Neuronal stem cell (in vitro differentiated cells): ENCODE measurements around the gene MTHFD1.

Experiments
- DNase-seq: peaks from one replicate; pipeline ENCODE4 v3.0.0-alpha.2; 2013; ENCODE audit warnings: low spot score
- H2AFZ ChIP-seq: one replicate; pipeline ENCODE4 v1.6.1; 2013; ENCODE audit warnings: mild to moderate bottlenecking, low read length, inconsistent platforms
- H2AK5ac ChIP-seq: 2 replicates; pipeline ENCODE4 v1.6.1; 2013; ENCODE audit warnings: low read depth, mild to moderate bottlenecking, inconsistent platforms, low read length, moderate library complexity, mixed read lengths
- H2BK120ac ChIP-seq: 2 replicates; pipeline ENCODE4 v1.6.1; 2013; ENCODE audit warnings: low read depth, mild to moderate bottlenecking, inconsistent platforms, low read length, moderate library complexity, mixed read lengths
- H2BK12ac ChIP-seq: one replicate; pipeline ENCODE4 v1.6.1; 2013; ENCODE audit warnings: low read length, inconsistent platforms
- H2BK15ac ChIP-seq: 2 replicates; pipeline ENCODE4 v1.6.1; 2013; ENCODE audit warnings: mild to moderate bottlenecking, low read length, inconsistent platforms, mixed read lengths
- H2BK5ac ChIP-seq: one replicate; pipeline ENCODE4 v1.6.1; 2013; ENCODE audit warnings: inconsistent platforms, mild to moderate bottlenecking, low read length, moderate library complexity
- H3K14ac ChIP-seq: one replicate; pipeline ENCODE4 v1.6.1; 2013; ENCODE audit warnings: low read length, inconsistent platforms
- H3K18ac ChIP-seq: 2 replicates; pipeline ENCODE4 v1.6.1; 2013; ENCODE audit warnings: low read length, inconsistent platforms
- H3K23ac ChIP-seq: 2 replicates; pipeline ENCODE4 v1.6.1; 2013; ENCODE audit warnings: low read depth, mild to moderate bottlenecking, mixed read lengths, low read length, inconsistent platforms; ENCODE audit not compliant: poor library complexity
- H3K27ac ChIP-seq: replicated peaks from 3 replicates; pipeline ENCODE4 v1.5.1; 2013; ENCODE audit warnings: low read length, inconsistent platforms
- H3K27me3 ChIP-seq, 3 experiments: 2 replicates each; pipeline ENCODE4 v1.6.1; 2013; ENCODE audit warnings: low read length in 3 of 3, mild to moderate bottlenecking in 2 of 3, inconsistent platforms in 1 of 3, low read depth in 1 of 3, mixed read lengths in 1 of 3, moderate library complexity in 1 of 3; ENCODE audit not compliant: control insufficient read depth in 3 of 3, insufficient read depth in 3 of 3
- H3K36me3 ChIP-seq, 2 donors: replicated peaks in 1 of 2; 2 replicates each; pipeline ENCODE4 v1.6.1; 2013; ENCODE audit warnings: low read length in 2 of 2; ENCODE audit not compliant: control insufficient read depth in 2 of 2, insufficient read depth in 2 of 2
- H3K4ac ChIP-seq: 2 replicates; pipeline ENCODE4 v1.6.1; 2013; ENCODE audit warnings: inconsistent platforms, mild to moderate bottlenecking, low read length, moderate library complexity
- H3K4me1 ChIP-seq, 2 donors: 1 replicate in 1 of 2; 2 replicates in 1 of 2; pipeline ENCODE4 v1.6.1; 2013; ENCODE audit warnings: low read length in 2 of 2, low read depth in 1 of 2; ENCODE audit not compliant: control insufficient read depth in 2 of 2, insufficient read depth in 1 of 2
- H3K4me2 ChIP-seq: one replicate; pipeline ENCODE4 v1.6.1; 2013; ENCODE audit warnings: mild to moderate bottlenecking, low read length, inconsistent platforms; ENCODE audit not compliant: insufficient read depth, poor library complexity, severe bottlenecking
- H3K4me3 ChIP-seq, 2 donors: 2 replicates each; pipeline ENCODE4 v1.5.1; 2013; ENCODE audit warnings: low read length in 2 of 2, mild to moderate bottlenecking in 2 of 2, inconsistent platforms in 1 of 2, moderate library complexity in 1 of 2
- H3K79me1 ChIP-seq: one replicate; pipeline ENCODE4 v1.6.1; 2013; ENCODE audit warnings: low read depth, mild to moderate bottlenecking, inconsistent platforms, low read length, moderate library complexity
- H3K9ac ChIP-seq: one replicate; pipeline ENCODE4 v1.6.1; 2013; ENCODE audit warnings: mild to moderate bottlenecking, low read depth, low read length, inconsistent platforms; ENCODE audit not compliant: poor library complexity
- H3K9me3 ChIP-seq, 2 donors: replicated peaks in 1 of 2; 2 replicates each; pipeline versions ENCODE3 to v1.6.1; 2013; ENCODE audit warnings: low read length in 2 of 2, mild to moderate bottlenecking in 2 of 2, inconsistent platforms in 1 of 2, low read depth in 1 of 2, mixed read lengths in 1 of 2, moderate library complexity in 1 of 2; ENCODE audit not compliant: control insufficient read depth in 2 of 2, insufficient read depth in 1 of 2
- H4K8ac ChIP-seq: one replicate; pipeline ENCODE4 v1.6.1; 2013; ENCODE audit warnings: low read depth, mild to moderate bottlenecking, inconsistent platforms, low read length, moderate library complexity
- H4K91ac ChIP-seq: one replicate; pipeline ENCODE4 v1.6.1; 2013; ENCODE audit warnings: low read length, low read depth, mild to moderate bottlenecking, inconsistent platforms; ENCODE audit not compliant: poor library complexity
- WGBS, 2 donors: extraction: QIAGEN DNeasy Blood & Tissue Kit; methylation state at CpG; one replicate each; pipeline ENCODE4 v1.1.7; 2013; ENCODE audit warnings: missing lambda C conversion rate in 2 of 2, mixed read lengths in 1 of 2; ENCODE audit not compliant: insufficient read length in 2 of 2, insufficient replicate concordance in 1 of 2; ENCODE audit errors: extremely low coverage in 2 of 2; 5-methylcytosine and 5-hydroxymethylcytosine counted together

Gene MTHFD1

DNA sequence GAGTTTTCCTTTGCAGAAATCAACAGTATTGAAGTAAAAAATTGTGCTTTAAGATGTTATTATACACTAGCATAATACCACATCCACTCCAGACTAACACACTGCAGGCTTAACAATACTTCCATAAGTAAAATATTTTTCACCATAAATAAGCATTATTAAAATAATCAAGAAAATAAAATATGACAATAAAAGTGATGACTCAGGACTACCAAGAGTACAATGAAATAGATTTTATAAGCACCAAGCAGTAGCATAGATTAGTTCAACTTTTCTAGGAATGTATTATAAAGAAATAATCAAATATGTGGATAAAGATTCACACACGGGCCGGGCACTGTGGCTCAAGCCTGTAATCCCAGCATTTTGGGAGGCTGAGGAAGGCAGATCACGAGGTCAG is 40.4 kb upstream of the MTHFD1 start:
- Histone ChIP-seq H3K27ac (no peak overlapping the region), H4K91ac (no peak overlapping the region), H3K79me1 (no peaks in the 10 kb centered on the region), H3K23ac (no peak overlapping the region), H2AFZ (no peak overlapping the region), H2BK15ac (no peak overlapping the region), H3K4me2 (no peak overlapping the region), H3K14ac (no peak overlapping the region), H3K9me3 (no peaks in the 10 kb centered on the region), H3K36me3 (no peaks in the 10 kb centered on the region), H2BK12ac (no peak overlapping the region), H3K27me3 (no peaks in the 10 kb centered on the region), H3K9ac (no peak overlapping the region), H2BK120ac (no peak overlapping the region), H3K4me3 (no peak overlapping the region), H3K18ac (no peak overlapping the region), H2AK5ac (no peak overlapping the region), H3K4ac (no peak overlapping the region), H3K4me1 (no peaks in the 10 kb centered on the region), H4K8ac (no peak overlapping the region), H2BK5ac (no peak overlapping the region)
- no CpG with 5 or more reads among the region's 3 CpGs for WGBS, 2 donors
- no peak for DNase-seq

DNA sequence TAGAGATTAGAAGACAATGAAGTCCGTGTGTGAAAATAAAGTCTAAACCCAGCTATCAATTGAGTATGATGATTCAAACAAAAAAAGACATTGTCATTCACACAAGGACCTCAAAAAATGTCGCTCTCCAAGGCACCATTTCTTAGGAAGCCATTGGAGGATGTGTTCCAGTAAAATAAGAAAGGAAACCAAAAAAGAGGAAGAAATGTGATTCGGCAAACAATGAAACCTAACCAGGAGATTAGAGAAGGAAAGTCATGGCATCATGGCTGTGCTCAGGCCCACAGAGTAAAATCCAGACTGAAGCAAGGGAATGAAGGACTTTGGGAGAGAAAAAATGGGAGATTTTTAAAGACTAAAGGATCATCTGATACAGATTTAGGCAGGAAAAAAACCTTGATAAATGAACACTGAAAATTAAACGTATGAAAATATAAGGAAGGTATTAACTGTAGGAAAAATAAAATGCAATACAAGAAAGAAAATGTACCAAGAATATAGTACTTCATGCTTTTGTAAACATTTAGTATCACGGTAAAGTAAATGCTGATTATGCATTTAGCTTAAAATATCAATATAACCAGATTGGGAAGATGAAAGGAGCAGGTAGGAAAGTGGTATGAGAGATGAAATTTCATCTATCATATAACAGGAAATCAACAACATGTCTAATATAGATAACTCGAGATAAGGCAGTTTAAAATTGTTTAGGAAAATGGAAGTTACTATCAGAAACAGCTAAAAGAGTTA is 38.2 kb upstream of the MTHFD1 start:
- Histone ChIP-seq H2BK120ac (no peak overlapping the region), H3K4me1 (no peaks in the 10 kb centered on the region), H3K79me1 (no peaks in the 10 kb centered on the region), H3K14ac (no peak overlapping the region), H3K4ac (no peak overlapping the region), H4K91ac (no peak overlapping the region), H3K18ac (no peak overlapping the region), H2AFZ (peak overlapping the region; percentile 35), H3K27me3 (no peaks in the 10 kb centered on the region), H3K27ac (no peak overlapping the region), H3K4me3 (no peak overlapping the region), H3K9ac (no peak overlapping the region), H2AK5ac (no peak overlapping the region), H3K9me3 (no peaks in the 10 kb centered on the region), H3K23ac (no peak overlapping the region), H4K8ac (no peak overlapping the region), H3K4me2 (no peak overlapping the region), H2BK5ac (no peak overlapping the region), H2BK15ac (no peak overlapping the region), H3K36me3 (no peaks in the 10 kb centered on the region), H2BK12ac (no peak overlapping the region)
- WGBS, 2 donors = no CpG with 5 or more reads among the region's 6 CpGs
- DNase-seq = no peak

DNA sequence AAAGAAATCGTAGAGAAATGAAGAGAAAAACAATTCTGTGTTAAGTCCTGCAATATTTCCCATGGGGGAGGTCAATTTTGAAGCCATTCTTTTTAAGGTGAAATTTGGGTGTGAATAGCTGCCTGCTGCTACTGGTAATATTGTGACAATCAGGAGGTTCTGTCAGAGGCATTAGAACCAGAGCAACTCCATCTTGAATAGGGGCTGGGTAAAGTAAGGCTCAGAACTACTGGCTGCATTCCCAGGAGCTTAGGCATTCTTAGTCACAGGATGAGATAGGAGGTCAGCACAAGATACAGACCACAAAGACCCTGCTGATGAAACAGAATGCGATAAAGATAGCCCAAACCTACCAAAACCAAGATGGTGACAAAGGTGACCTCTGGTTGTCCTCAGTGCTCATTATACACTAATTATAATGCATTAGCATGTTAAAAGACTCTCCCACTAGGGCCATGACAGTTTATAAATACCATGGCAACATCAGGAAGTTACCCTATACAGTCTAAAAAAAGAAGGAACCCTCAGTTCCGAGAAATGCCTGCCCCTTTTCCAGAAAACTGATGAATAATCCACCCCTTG is 24.8 kb upstream of the MTHFD1 start:
- H2AFZ ChIP-seq = no peak overlapping the region
- no peak overlapping the region for H2BK12ac ChIP-seq
- no peak overlapping the region for H2BK120ac ChIP-seq
- no peak for DNase-seq
- no peaks in the 10 kb centered on the region for H3K36me3 ChIP-seq
- no peaks in the 10 kb centered on the region for H3K9me3 ChIP-seq
- no peak overlapping the region for H4K91ac ChIP-seq
- H3K4me3 ChIP-seq = no peak overlapping the region
- no peaks in the 10 kb centered on the region for H3K79me1 ChIP-seq
- H3K14ac ChIP-seq = no peak overlapping the region
- no peak overlapping the region for H3K9ac ChIP-seq
- H4K8ac ChIP-seq = no peak overlapping the region
- H2AK5ac ChIP-seq = no peak overlapping the region
- no peaks in the 10 kb centered on the region for H3K4me1 ChIP-seq
- H2BK5ac ChIP-seq = no peak overlapping the region
- 100% methylated on average over 1 of the region's 3 CpGs; no CpG with 5 or more reads in 1 of the 2 donors for WGBS, 2 donors
- no peak overlapping the region for H3K4me2 ChIP-seq
- H2BK15ac ChIP-seq = no peak overlapping the region
- H3K18ac ChIP-seq = no peak overlapping the region
- H3K27me3 ChIP-seq = no peaks in the 10 kb centered on the region
- no peak overlapping the region for H3K23ac ChIP-seq
- no peak overlapping the region for H3K4ac ChIP-seq
- no peak overlapping the region for H3K27ac ChIP-seq

DNA sequence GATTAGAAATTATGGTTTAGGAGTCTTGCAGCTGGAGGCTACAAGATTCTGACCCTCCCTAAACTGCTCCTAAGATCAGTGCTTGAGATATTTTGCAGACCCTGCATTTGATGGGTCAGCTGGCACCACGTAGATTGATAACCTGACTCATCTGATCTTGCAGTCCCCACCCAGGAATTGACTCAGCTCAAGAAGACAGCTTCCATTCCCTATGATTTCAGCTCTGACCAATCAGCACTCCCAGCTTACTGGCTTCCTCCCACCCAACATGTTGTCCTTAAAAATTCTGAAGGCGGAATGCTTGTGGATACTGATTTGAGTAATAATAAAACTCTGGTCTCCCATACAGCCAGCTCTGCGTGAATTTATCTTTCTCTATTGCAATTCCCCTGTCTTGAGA is 23.2 kb upstream of the MTHFD1 start:
- H3K27ac ChIP-seq = no peak overlapping the region
- no peak overlapping the region for H3K14ac ChIP-seq
- no peak overlapping the region for H2AFZ ChIP-seq
- no peak overlapping the region for H2BK5ac ChIP-seq
- DNase-seq = no peak
- H3K4me2 ChIP-seq = no peak overlapping the region
- WGBS, 2 donors = no CpG with 5 or more reads among the region's 3 CpGs
- H3K9me3 ChIP-seq = no peaks in the 10 kb centered on the region
- H4K91ac ChIP-seq = no peak overlapping the region
- no peak overlapping the region for H3K23ac ChIP-seq
- no peak overlapping the region for H3K9ac ChIP-seq
- H3K4me3 ChIP-seq = no peak overlapping the region
- H2AK5ac ChIP-seq = no peak overlapping the region
- no peak overlapping the region for H2BK15ac ChIP-seq
- no peaks in the 10 kb centered on the region for H3K36me3 ChIP-seq
- H3K79me1 ChIP-seq = no peaks in the 10 kb centered on the region
- H3K18ac ChIP-seq = no peak overlapping the region
- no peak overlapping the region for H2BK12ac ChIP-seq
- H4K8ac ChIP-seq = no peak overlapping the region
- H2BK120ac ChIP-seq = no peak overlapping the region
- H3K27me3 ChIP-seq = no peaks in the 10 kb centered on the region
- no peak overlapping the region for H3K4ac ChIP-seq
- H3K4me1 ChIP-seq = no peaks in the 10 kb centered on the region
